Right lobe of liver (tissue), 4 donors: ENCODE measurements around the gene ZNF438.

Source experiments
- POLR2A ChIP-seq: fragments of 450-650 bp; IDR thresholded peaks from one replicate; pipeline ENCODE4 v1.6.1; 2017; ENCODE audit warnings: antibody characterized with exemption, mild to moderate bottlenecking
- TF ChIP-seq, protein P1 (sequence below), 4 donors: fragments of 200-600 bp in 3 of 4; fragments of 450-650 bp in 1 of 4; IDR thresholded peaks; one replicate each; pipeline versions ENCODE4 v1.5.1 to v1.8.0; 2016 to 2022; ENCODE audit warnings: antibody characterized with exemption in 4 of 4, mild to moderate bottlenecking in 2 of 4
- donor health status: DM: no; HTN: no; CAD: no.
- donor health status: DM: no; HTN: no; CAD: no.
- donor health status: DM: no; HTN: yes; CAD: no.

DNA sequence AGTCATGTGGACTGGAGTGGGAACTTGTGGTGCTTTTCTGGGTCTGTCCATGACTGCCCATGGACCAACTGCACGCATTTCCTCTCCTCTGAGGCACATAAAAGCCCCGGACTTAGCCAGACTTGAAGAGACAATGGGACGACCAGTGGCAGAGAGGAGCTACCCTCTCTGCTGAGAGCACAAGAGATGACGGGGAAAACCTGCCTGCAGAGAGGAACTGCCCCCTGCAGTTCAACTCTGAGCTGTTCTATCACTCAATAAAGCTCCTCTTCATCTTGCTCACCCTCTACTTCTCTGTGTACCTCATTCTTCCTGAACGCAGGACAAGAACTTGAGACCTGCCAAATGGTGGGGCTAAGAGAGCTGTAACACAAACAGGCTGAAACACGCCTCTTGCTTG is 184.5 kb downstream of the ZNF438 start:
- TF ChIP-seq, protein P1, sequence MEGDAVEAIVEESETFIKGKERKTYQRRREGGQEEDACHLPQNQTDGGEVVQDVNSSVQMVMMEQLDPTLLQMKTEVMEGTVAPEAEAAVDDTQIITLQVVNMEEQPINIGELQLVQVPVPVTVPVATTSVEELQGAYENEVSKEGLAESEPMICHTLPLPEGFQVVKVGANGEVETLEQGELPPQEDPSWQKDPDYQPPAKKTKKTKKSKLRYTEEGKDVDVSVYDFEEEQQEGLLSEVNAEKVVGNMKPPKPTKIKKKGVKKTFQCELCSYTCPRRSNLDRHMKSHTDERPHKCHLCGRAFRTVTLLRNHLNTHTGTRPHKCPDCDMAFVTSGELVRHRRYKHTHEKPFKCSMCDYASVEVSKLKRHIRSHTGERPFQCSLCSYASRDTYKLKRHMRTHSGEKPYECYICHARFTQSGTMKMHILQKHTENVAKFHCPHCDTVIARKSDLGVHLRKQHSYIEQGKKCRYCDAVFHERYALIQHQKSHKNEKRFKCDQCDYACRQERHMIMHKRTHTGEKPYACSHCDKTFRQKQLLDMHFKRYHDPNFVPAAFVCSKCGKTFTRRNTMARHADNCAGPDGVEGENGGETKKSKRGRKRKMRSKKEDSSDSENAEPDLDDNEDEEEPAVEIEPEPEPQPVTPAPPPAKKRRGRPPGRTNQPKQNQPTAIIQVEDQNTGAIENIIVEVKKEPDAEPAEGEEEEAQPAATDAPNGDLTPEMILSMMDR (IDR thresholded peaks at IDR 0.05), result no peak
- TF ChIP-seq POLR2A, result no peak
